SH-SY5Y (cell line): ENCODE measurements around the gene SIL1.

ENCODE experiments used
- GATA2 ChIP-seq: IDR thresholded peaks from 2 replicates; pipeline ENCODE4 v1.6.1; 2011; ENCODE audit warnings: mild to moderate bottlenecking, low read depth, low read length
- GATA3 ChIP-seq: IDR thresholded peaks from 2 replicates; pipeline ENCODE4 v1.6.1; 2011; ENCODE audit warnings: low read depth, mild to moderate bottlenecking, low read length, moderate library complexity

DNA sequence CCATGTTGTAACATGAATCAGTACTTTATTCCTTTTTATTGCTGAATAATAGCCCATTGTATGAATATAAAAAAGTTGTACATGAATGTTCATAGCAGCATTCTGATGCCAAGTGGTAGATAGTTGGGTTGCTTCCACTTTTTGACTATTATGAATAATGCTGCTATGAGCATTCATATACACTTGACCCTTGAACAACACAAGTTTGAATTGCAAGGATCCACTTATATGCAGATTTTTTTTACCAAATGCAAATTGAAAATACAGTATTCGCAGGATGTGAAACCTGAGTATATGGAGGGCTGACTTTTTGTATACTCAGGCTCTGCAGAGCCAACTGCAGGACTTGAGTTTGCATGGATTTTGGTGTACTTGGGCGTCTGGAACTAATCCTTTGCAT lies 14.7 kb upstream of the SIL1 start:
- TF ChIP-seq GATA2 (no peak), GATA3 (no peak)
